HepG2 (cell line): Measurements from ENCODE around the gene HOXC5. TPM values are rescaled to one million over a fixed set of nuclear protein-coding genes. Genes with fewer than 3 reads are reported as not detected.

ENCODE experiments used
- ASH2L ChIP-seq: fragments of 300-600, 200-600 bp; sonication (generic); IDR thresholded peaks from 2 replicates; pipeline ENCODE4 v1.7.0; 2017; ENCODE audit warnings: low read depth, mild to moderate bottlenecking, moderate library complexity, mixed read lengths, low read length; ENCODE audit not compliant: insufficient read length
- GTF3A ChIP-seq: sonication (generic); formaldehyde crosslinking; conservative IDR thresholded peaks from 2 replicates; pipeline ENCODE4 v1.4.0; 2020; ENCODE audit warnings: mild to moderate bottlenecking, missing genetic modification reagents
- KDM5A ChIP-seq: fragments of 200-600 bp; sonication (generic); IDR thresholded peaks from 2 replicates; pipeline ENCODE4 v1.7.0; 2018; ENCODE audit warnings: antibody characterized with exemption, mild to moderate bottlenecking, low read length, borderline replicate concordance
- PHF8 ChIP-seq: sonication (generic); formaldehyde crosslinking; IDR thresholded peaks from 2 replicates; pipeline ENCODE4 v1.5.0; 2020; ENCODE audit warnings: missing genetic modification reagents
- PRMT3 ChIP-seq: sonication (generic); formaldehyde crosslinking; IDR thresholded peaks from 2 replicates; pipeline ENCODE4 v1.8.1; 2022; ENCODE audit warnings: low read depth, mild to moderate bottlenecking, moderate library complexity, missing genetic modification reagents, borderline replicate concordance
- SP140L ChIP-seq: sonication (generic); formaldehyde crosslinking; IDR thresholded peaks from 2 replicates; pipeline ENCODE4 v1.4.0; 2020; ENCODE audit warnings: missing genetic modification reagents, borderline replicate concordance
- SRSF9 ChIP-seq: fragments of 200-400 bp; formaldehyde crosslinking; IDR thresholded peaks from 2 replicates; pipeline ENCODE4 v1.6.1; 2018; ENCODE audit warnings: borderline replicate concordance, mild to moderate bottlenecking, low read depth, low read length; ENCODE audit not compliant: insufficient read depth, poor library complexity, severe bottlenecking
- TARDBP ChIP-seq: sonication (generic); formaldehyde crosslinking; IDR thresholded peaks from 2 replicates; pipeline ENCODE4 v1.8.0; 2022; ENCODE audit warnings: mild to moderate bottlenecking, missing genetic modification reagents
- TBX3 ChIP-seq: fragments of 450-650 bp; IDR thresholded peaks from 2 replicates; pipeline ENCODE4 v1.6.1; 2017; ENCODE audit warnings: antibody characterized with exemption, mild to moderate bottlenecking, inconsistent platforms, borderline replicate concordance
- YEATS2 ChIP-seq: sonication (generic); formaldehyde crosslinking; IDR thresholded peaks from 2 replicates; pipeline ENCODE4 v1.4.0; 2020; ENCODE audit warnings: missing genetic modification reagents, borderline replicate concordance
- ZBTB38 ChIP-seq: sonication (generic); formaldehyde crosslinking; IDR thresholded peaks from 2 replicates; pipeline ENCODE4 v1.5.1; 2020; ENCODE audit warnings: mild to moderate bottlenecking, missing genetic modification reagents
- ZIK1 ChIP-seq: sonication (generic); formaldehyde crosslinking; IDR thresholded peaks from 2 replicates; pipeline ENCODE4 v1.5.0; 2020; ENCODE audit warnings: mild to moderate bottlenecking, low read depth, missing genetic modification reagents, borderline replicate concordance
- ZNF530 ChIP-seq: sonication (generic); formaldehyde crosslinking; IDR thresholded peaks from 2 replicates; pipeline ENCODE4 v1.5.0; 2020; ENCODE audit warnings: low read depth, mild to moderate bottlenecking, missing genetic modification reagents
- polyA plus RNA-seq, 8 experiments: library from polyadenylated mRNA; depleted of rRNA in 3 of 8; stranded (reverse) in 7 of 8; unstranded in 1 of 8; fragments of >200 nt; fragmentation: Illumina TruSeq in 4 of 8; extraction: Trizol in 4 of 8; gene quantifications; 2 replicates each; pipeline versions ENCODE4 v1.2.1 to v1.2.3, GENCODE V29; 2011 to 2016; ENCODE audit warnings: low read depth in 4 of 8, missing spikeins in 1 of 8, mixed read lengths in 1 of 8; ENCODE audit not compliant: insufficient read depth in 1 of 8
- total RNA-seq, 5 experiments: library from RNA; depleted of rRNA; stranded (reverse); fragments of >200 nt; fragmentation: Illumina TruSeq; extraction: Trizol; gene quantifications; 2 replicates each; pipeline ENCODE4 v1.2.3, GENCODE V29; 2016; ENCODE audit warnings: low read depth in 1 of 5
- TF ChIP-seq, protein P1 (sequence below): sonication (generic); formaldehyde crosslinking; IDR thresholded peaks from 2 replicates; pipeline ENCODE4 v1.4.0; 2020; ENCODE audit warnings: mild to moderate bottlenecking, missing genetic modification reagents
- TF ChIP-seq, protein P2 (sequence below): sonication (generic); formaldehyde crosslinking; conservative IDR thresholded peaks from 2 replicates; pipeline ENCODE4 v1.4.0; 2020; ENCODE audit warnings: missing genetic modification reagents
- TF ChIP-seq, protein P3 (sequence below): sonication (generic); formaldehyde crosslinking; IDR thresholded peaks from 2 replicates; pipeline ENCODE4 v1.4.0; 2020; ENCODE audit warnings: mild to moderate bottlenecking, missing genetic modification reagents, borderline replicate concordance
- TF ChIP-seq, protein P4 (sequence below): IDR thresholded peaks from 2 replicates; pipeline ENCODE4 v1.4.0; 2020; ENCODE audit warnings: mild to moderate bottlenecking, missing genetic modification reagents

The HOXC5 gene
- total and polyA plus RNA-seq, 2 of the 13 experiments (the other 11 are each of a cell fraction or from before 2014, with no cell fraction given) = not detected

DNA sequence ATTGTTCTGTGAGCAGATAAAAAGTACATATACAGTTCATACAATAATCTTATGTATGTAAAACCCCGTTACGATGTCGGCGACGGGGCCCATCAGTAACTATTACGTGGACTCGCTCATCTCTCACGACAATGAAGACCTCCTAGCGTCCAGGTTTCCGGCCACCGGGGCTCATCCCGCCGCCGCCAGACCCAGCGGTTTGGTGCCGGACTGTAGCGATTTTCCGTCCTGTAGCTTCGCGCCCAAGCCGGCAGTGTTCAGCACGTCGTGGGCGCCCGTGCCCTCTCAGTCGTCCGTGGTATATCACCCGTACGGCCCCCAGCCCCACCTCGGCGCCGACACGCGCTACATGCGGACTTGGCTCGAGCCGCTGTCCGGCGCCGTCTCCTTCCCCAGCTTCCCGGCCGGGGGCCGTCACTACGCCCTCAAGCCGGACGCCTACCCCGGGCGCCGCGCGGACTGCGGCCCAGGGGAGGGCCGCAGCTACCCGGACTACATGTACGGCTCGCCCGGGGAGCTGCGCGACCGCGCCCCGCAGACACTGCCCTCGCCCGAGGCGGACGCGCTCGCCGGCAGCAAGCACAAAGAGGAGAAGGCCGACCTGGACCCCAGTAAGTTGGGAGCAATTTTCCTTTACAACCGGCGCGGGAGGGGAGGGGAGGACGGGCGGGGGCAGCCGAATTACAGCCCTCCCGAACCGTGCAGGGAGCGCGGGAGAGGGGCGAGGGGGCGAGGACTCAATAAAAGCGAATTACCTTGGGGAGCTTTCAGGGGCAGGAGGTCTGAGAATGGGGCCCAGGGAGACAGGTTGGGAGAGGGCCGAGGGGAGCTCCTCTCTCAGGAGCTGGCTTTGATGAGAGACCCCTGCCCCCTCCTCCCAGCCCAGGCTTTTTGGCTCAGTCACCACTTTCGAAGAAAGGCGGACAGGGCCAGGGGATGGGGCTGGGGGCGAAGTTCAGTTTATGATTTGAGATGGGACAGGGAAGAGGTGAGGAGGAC lies 32.4 kb upstream of the HOXC5 start, which contains the start of gene HOXC9 (continued):
- TF ChIP-seq, protein P1, sequence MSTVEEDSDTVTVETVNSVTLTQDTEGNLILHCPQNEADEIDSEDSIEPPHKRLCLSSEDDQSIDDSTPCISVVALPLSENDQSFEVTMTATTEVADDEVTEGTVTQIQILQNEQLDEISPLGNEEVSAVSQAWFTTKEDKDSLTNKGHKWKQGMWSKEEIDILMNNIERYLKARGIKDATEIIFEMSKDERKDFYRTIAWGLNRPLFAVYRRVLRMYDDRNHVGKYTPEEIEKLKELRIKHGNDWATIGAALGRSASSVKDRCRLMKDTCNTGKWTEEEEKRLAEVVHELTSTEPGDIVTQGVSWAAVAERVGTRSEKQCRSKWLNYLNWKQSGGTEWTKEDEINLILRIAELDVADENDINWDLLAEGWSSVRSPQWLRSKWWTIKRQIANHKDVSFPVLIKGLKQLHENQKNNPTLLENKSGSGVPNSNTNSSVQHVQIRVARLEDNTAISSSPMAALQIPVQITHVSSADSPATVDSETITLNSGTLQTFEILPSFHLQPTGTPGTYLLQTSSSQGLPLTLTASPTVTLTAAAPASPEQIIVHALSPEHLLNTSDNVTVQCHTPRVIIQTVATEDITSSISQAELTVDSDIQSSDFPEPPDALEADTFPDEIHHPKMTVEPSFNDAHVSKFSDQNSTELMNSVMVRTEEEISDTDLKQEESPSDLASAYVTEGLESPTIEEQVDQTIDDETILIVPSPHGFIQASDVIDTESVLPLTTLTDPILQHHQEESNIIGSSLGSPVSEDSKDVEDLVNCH (CRISPR knock-in tag) = no peak
- TF ChIP-seq, protein P2, sequence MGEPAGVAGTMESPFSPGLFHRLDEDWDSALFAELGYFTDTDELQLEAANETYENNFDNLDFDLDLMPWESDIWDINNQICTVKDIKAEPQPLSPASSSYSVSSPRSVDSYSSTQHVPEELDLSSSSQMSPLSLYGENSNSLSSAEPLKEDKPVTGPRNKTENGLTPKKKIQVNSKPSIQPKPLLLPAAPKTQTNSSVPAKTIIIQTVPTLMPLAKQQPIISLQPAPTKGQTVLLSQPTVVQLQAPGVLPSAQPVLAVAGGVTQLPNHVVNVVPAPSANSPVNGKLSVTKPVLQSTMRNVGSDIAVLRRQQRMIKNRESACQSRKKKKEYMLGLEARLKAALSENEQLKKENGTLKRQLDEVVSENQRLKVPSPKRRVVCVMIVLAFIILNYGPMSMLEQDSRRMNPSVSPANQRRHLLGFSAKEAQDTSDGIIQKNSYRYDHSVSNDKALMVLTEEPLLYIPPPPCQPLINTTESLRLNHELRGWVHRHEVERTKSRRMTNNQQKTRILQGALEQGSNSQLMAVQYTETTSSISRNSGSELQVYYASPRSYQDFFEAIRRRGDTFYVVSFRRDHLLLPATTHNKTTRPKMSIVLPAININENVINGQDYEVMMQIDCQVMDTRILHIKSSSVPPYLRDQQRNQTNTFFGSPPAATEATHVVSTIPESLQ (CRISPR knock-in tag) = no peak
- TF ChIP-seq TBX3 (no peak), PHF8 (CRISPR knock-in tag) (0 out of 2 replicates have a peak, but pooled peaks have one; percentile 51), SP140L (no peak), TARDBP (no peak), ASH2L (no peak), GTF3A (CRISPR knock-in tag) (no peak), KDM5A (no peak), ZIK1 (CRISPR knock-in tag) (no peak), YEATS2 (no peak), SRSF9 (no peak), PRMT3 (no peak), ZBTB38 (CRISPR knock-in tag) (peak; percentile 65; the same call in 1 of the 2 replicates), ZNF530 (CRISPR knock-in tag) (no peak)
- TF ChIP-seq, protein P3, sequence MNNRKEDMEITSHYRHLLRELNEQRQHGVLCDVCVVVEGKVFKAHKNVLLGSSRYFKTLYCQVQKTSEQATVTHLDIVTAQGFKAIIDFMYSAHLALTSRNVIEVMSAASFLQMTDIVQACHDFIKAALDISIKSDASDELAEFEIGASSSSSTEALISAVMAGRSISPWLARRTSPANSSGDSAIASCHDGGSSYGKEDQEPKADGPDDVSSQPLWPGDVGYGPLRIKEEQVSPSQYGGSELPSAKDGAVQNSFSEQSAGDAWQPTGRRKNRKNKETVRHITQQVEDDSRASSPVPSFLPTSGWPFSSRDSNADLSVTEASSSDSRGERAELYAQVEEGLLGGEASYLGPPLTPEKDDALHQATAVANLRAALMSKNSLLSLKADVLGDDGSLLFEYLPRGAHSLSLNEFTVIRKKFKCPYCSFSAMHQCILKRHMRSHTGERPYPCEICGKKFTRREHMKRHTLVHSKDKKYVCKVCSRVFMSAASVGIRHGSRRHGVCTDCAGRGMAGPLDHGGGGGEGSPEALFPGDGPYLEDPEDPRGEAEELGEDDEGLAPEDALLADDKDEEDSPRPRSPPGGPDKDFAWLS (CRISPR knock-in tag) = no peak
- TF ChIP-seq, protein P4, sequence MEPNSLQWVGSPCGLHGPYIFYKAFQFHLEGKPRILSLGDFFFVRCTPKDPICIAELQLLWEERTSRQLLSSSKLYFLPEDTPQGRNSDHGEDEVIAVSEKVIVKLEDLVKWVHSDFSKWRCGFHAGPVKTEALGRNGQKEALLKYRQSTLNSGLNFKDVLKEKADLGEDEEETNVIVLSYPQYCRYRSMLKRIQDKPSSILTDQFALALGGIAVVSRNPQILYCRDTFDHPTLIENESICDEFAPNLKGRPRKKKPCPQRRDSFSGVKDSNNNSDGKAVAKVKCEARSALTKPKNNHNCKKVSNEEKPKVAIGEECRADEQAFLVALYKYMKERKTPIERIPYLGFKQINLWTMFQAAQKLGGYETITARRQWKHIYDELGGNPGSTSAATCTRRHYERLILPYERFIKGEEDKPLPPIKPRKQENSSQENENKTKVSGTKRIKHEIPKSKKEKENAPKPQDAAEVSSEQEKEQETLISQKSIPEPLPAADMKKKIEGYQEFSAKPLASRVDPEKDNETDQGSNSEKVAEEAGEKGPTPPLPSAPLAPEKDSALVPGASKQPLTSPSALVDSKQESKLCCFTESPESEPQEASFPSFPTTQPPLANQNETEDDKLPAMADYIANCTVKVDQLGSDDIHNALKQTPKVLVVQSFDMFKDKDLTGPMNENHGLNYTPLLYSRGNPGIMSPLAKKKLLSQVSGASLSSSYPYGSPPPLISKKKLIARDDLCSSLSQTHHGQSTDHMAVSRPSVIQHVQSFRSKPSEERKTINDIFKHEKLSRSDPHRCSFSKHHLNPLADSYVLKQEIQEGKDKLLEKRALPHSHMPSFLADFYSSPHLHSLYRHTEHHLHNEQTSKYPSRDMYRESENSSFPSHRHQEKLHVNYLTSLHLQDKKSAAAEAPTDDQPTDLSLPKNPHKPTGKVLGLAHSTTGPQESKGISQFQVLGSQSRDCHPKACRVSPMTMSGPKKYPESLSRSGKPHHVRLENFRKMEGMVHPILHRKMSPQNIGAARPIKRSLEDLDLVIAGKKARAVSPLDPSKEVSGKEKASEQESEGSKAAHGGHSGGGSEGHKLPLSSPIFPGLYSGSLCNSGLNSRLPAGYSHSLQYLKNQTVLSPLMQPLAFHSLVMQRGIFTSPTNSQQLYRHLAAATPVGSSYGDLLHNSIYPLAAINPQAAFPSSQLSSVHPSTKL (CRISPR knock-in tag) = no peak
